Left lobe of liver (tissue), 2 donors: ENCODE results near the gene ONECUT2. TPM values are rescaled to one million over a fixed set of nuclear protein-coding genes. Genes with fewer than 3 reads are reported as not detected.
"Not testable (repeated sequence)": the region's sequence is repeated elsewhere in the genome, so short reads cannot be mapped to it uniquely, and the experiment has no call there.

Experiments used
- ATAC-seq: fragments of 200-7000 bp; cut with Tn5 transposase; one replicate; pipeline ENCODE4 v1.9.1; 2020; ENCODE audit warnings: mild to moderate bottlenecking, moderate library complexity
- DNase-seq: peaks from one replicate; pipeline ENCODE4 v3.0.0-alpha.2; 2020; ENCODE audit warnings: low spot score
- total RNA-seq: library from RNA; stranded (reverse); gene quantifications from one replicate; pipeline ENCODE4 v1.2.1, GENCODE V29; 2021
- donor health status: DM: no; HTN: no; CAD: no; lungs with moderate emphysema.
- donor health status: DM: no; HTN: yes; CAD: no.

The ONECUT2 gene
- total RNA-seq, 1 donor from 2014 or later, result 20.5 TPM

DNA sequence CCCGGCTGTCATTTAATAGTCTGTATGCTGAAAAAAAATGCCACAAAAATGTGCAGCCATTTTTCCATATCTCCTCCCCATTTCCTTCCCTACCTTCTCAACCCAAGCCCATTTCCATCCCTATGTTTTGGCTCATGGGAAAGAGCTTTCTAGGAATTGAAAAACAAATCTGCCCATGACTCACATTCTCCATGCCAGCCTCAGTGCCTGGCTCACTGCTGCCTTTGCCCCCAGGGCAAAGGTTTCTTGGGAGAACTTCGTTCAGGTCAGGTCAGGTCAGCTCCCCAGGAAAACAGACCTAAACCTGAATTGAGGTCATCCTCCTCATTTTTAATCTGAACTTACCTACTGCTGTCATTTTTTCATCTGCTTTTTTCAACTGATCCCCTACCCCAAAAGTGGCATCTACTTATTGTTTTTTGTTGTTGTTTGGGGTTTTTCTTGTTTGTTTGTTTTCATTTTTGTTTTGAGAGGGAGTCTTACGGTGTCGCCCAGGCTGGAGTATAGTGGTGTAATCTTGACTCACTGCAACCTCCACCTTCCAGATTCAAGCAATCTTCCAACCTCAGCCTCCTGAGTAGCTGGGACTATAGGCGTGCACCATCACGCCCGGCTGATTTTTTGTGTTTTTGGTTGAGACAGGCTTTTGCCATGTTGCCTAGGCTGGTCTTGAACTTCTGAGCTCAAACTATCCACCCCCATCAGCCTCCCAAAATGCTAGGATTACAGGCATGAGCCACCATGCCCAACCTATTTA is 84.7 kb downstream of the ONECUT2 start:
- peak; percentile 68 for ATAC-seq
- peak; percentile 48 for DNase-seq

DNA sequence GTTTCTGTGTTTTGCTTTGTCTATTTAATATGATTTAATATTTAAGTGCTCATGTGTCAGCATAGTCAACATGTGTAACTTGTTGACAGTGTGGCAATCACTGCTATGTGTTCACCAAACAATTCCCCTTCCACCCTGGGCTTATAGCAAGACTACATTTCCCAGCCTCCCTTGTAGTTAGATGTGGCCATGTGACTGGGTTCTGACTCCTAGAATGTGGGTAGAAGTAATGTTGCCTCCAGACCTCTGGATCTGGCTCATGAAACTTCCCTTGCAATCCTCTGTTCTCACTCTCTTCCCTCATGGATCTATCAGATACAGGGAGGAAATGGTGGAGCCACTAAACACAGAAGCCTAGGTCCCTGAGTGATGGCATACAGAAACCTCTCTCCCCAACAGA is 87.2 kb downstream of the ONECUT2 start:
- DNase-seq, ATAC-seq: not testable (repeated sequence)

GRCh38 chr18:57523171-57523956 is 88.2 kb downstream of the ONECUT2 start:
- ATAC-seq (peak; percentile 44), DNase-seq (no peak)

DNA sequence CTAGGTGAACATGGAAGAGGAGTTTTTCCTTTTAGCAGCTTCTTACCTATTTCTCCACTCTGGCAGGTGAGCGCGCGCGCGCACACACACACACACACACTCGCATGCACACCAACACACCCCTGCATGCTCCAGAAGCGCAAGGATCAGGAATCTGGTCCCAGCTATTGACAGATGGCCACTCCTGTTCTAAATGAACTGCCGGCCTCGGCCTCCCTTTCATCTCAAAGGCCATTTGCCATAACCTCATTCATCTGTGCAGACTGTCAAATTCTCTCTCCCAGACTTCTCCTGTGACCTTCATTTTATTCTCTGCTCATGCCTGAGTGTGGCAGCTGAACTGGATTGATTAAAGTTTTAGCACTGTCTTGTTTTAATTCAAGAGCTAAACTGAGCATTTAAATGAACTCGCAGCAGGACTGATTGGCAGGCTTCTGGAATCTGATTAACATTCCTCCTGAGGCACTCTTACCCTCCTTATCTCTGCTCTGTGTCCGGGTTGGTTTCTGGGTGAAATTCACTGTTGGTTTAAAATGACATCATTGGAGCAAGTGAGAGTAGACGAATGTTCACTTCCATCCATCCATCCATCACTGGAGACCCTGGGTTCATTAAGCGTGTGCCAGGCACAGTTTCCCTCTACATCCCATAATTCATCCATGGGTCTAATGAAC is 92.5 kb downstream of the ONECUT2 start:
- no peak for DNase-seq
- ATAC-seq, result no peak

GRCh38 chr18:57529151-57529550 is 94.0 kb downstream of the ONECUT2 start:
- ATAC-seq (no peak), DNase-seq (no peak)

- DNase-seq (peak; percentile 71), ATAC-seq (peak; percentile 87)
These were observed 98.1 kb downstream of the ONECUT2 start for GRCh38 chr18:57533006-57533867.

DNA sequence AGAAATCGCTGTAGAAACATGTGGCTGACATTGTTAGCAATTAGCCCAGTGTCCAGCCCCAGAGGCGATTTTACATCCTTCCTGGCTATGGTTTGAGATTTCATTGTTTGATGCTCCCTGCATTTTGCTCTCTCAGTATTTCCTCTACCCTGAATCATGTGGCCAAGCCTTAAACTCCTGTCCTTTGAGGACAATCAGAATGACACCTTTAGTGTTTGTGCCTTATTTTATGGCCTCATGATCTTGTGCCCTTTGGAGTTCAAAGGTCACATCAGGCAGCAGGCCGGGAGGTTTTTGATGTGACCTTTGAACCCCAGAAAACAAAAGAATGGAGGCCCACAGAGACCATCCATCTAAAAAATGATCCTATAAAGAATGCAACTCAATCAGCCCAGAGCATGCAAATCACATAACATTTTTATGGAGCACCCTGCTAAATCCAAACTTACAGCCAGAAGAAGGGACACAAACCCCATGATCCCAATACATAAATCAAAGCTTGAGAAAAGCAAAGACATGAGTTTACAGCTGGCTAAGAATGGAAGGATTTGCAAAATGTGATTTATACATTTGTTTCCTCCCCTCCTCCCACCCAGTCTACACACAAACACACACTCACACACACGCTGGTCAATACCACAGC is 98.8 kb downstream of the ONECUT2 start:
- ATAC-seq (no peak), DNase-seq (no peak)

DNA sequence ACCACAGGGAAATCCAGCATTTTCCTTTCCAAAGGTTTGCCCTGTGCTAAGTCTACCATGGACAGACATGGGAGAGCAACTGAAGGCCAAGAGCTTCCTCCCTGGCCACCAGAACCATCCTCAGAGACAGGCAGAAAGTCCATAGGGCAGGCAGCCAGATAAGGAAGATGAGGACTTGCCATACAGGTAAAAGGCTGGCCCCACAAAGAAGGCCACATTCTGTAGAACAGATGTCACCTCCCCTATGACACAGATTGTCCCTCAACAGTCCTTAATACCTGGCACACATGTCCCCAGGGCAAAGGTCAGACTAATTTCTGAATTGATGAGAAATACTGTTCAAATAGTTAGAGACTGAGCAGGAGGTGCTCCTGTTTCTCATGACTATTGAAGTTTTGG is 99.3 kb downstream of the ONECUT2 start:
- DNase-seq, result no peak
- ATAC-seq, result peak; percentile 28

GRCh38 chr18:57538614-57539013 is 103.4 kb downstream of the ONECUT2 start:
- ATAC-seq (peak; percentile 64), DNase-seq (peak; percentile 53)

DNA sequence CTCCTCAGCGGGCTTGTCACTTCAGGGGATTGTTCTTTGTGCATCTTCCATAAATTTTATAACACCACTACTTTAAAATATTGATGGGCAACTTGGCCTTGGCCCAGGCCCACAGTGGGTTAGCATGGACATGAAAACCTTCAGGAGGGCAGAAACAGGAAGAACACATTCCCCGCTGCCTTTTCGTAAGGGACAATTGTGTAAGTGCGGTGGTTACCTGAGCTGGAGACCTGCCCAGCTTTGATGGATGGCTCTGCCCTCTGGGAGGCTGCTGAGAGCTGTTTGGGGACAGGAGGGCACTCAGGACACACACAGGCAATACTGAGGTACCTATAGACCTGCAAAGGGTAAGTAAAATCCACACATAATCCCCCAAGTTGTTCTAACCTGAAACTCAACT is 104.5 kb downstream of the ONECUT2 start:
- peak; percentile 93 for ATAC-seq

More for the DNA sequence above, 104.5 kb downstream of the ONECUT2 start:
- DNase-seq, result peak; percentile 77

Other genes with a start within 250 kb of the ONECUT2 start
- gene ST8SIA3, start 82.8 kb upstream of the ONECUT2 start, total RNA-seq, result not detected
- 31.5 TPM for gene FECH, start 151.3 kb downstream of the ONECUT2 start, total RNA-seq
- 36.9 TPM for gene NARS1, start 186.5 kb downstream of the ONECUT2 start, total RNA-seq